ENCODE results near the gene MAB21L4. TPM values are rescaled to one million over a fixed set of nuclear protein-coding genes. Genes with fewer than 3 reads are reported as not detected.

MAB21L4 gene
- total RNA-seq, 1 donor from 2014 or later: not detected

DNA sequence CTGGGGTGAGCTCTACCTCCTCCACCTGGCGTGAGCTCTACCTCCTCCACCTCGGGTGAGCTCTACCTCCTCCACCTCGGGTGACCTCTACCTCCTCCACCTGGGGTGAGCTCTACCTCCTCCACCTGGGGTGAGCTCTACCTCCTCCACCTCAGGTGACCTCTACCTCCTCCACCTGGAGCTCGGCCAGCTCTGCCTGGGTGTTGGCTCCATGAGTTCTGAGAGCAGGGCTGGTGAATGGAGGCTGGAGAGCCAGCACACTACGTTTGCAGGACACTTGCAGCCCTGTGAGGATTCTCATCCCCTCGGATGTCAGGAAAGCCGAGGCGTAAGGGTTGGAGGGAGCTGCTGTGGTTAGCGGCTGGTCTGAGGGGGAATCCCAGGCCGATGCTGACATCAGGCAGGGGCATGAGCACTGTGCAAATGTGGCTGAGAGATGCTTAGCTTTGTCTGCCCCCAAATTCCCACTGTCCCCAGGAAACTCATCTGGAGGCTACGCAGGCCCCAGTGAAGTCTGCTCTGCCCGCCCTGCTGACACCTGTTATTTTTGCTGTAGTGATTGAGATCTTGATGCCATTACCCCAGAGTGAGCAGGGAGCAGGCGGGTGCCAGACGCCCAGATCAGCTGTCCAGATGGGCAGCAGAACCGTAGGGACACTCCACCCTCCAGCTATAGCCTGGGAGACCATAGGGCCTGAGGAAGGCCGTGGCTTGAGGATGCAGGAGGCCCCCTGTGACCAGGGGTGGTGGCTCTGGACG is 13.4 kb upstream of the MAB21L4 start:
- Mint-ChIP-seq H3K27me3 (ENCODE audit: unreplicated experiment) (peaks cover 15% of the 10 kb centered on the region), H3K4me3 (ENCODE audit: unreplicated experiment) (no peak overlapping the region), H3K36me3 (ENCODE audit: unreplicated experiment) (no peaks in the 10 kb centered on the region), H3K27ac (ENCODE audit: unreplicated experiment) (no peak overlapping the region), H3K4me1 (ENCODE audit: unreplicated experiment) (peaks cover 4% of the 10 kb centered on the region), H3K9me3 (ENCODE audit: unreplicated experiment) (no peaks in the 10 kb centered on the region)
- no peak for DNase-seq (ENCODE audit: extremely low spot score, unreplicated experiment)
- TF ChIP-seq, protein P1, sequence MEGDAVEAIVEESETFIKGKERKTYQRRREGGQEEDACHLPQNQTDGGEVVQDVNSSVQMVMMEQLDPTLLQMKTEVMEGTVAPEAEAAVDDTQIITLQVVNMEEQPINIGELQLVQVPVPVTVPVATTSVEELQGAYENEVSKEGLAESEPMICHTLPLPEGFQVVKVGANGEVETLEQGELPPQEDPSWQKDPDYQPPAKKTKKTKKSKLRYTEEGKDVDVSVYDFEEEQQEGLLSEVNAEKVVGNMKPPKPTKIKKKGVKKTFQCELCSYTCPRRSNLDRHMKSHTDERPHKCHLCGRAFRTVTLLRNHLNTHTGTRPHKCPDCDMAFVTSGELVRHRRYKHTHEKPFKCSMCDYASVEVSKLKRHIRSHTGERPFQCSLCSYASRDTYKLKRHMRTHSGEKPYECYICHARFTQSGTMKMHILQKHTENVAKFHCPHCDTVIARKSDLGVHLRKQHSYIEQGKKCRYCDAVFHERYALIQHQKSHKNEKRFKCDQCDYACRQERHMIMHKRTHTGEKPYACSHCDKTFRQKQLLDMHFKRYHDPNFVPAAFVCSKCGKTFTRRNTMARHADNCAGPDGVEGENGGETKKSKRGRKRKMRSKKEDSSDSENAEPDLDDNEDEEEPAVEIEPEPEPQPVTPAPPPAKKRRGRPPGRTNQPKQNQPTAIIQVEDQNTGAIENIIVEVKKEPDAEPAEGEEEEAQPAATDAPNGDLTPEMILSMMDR (IDR thresholded peaks at IDR 0.05): no peak

DNA sequence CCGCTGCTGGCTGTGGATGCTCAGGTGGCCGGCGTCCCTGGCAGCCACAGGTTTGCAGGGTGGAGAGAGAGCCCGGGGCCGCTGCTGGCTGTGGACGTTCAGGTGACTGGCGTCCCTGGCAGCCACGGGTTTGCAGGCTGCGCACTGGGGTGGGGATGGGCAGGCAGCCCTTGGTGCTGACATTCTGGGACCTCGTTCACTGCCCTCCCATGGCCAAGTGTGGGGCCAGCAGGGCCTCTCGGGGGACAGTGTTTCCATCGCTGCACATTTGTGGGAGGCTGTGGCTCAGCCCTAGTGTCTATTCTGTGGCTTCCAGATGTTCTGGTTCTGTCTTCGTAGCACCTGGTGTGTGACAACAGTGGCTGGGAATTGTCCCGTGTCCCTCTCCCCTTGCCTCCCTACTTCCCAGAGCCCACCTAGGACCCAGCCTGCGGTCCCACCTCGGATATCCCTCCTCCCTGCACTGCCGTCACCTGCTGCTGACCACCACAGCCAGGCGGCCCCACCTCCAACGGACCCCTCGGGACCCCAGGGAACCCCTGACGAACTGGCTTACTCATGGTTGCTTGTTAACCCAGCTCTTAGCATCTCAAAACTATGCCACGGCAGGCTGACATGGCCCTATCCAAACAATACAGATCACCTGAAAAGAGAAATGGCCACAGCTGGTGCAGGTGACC is 11.1 kb upstream of the MAB21L4 start:
- peaks cover 18% of the 10 kb centered on the region for H3K27me3 Mint-ChIP-seq (ENCODE audit: unreplicated experiment)
- no peak overlapping the region for H3K27ac Mint-ChIP-seq (ENCODE audit: unreplicated experiment)
- TF ChIP-seq, protein P1 (IDR thresholded peaks at IDR 0.05): no peak

DNA sequence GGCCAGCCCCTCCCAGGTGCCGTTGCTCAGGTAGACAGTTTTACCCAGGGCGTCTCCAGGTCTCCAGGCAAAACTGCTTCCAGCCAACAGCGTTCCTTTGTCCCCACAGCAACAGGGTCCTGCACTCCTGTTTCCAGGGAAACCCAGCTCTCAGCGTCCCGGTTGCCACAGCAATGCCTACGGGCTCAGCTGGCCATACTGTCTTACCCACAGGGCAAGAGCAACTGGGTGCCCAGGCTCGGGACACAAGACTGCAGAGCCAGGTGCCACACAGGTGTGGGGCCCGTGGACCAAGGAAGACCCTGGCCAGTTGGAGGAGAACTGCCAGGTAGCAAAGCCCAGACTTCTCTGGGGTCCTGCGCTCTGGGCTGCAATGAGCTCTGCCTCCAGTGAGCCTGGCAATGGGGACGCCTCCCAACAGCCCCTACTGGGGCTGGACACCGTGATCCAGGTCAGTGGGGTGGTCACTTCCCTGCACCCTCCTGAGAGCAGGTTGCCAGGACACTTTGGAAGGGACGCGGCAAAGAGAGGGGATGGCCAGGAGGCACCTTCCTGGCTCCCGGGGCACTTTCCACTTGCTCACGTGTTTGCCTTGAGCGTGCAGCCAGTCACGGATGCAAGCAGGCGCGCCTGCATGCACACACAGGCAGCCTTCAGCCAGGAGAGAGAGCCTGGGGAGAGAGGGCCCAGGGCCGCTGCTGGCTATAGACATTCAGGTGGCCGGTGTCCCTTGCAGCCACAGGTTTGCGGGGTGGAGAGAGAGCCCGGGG is 10.4 kb upstream of the MAB21L4 start, which contains the start of gene CROCC2:
CROCC2 (plus strand) TSS at position 196 of the 770 bp plus-strand sequence; CDS start at position 374, 178 bp downstream.
- DNase-seq (ENCODE audit: extremely low spot score, unreplicated experiment): no peak
- no peaks in the 10 kb centered on the region for H3K4me1 Mint-ChIP-seq (ENCODE audit: unreplicated experiment)
- H3K27ac Mint-ChIP-seq (ENCODE audit: unreplicated experiment): no peak within 1 kb of the TSS
- H3K9me3 Mint-ChIP-seq (ENCODE audit: unreplicated experiment): no peaks in the 10 kb centered on the region
- H3K36me3 Mint-ChIP-seq (ENCODE audit: unreplicated experiment): no peaks in the 10 kb centered on the region
- H3K27me3 Mint-ChIP-seq (ENCODE audit: unreplicated experiment): peaks cover 12% of the 10 kb centered on the region
- TF ChIP-seq, protein P1 (IDR thresholded peaks at IDR 0.05): no peak
- H3K4me3 Mint-ChIP-seq (ENCODE audit: unreplicated experiment): no peak within 1 kb of the TSS

More for the DNA sequence above, 11.1 kb upstream of the MAB21L4 start:
- no peak overlapping the region for H3K4me3 Mint-ChIP-seq (ENCODE audit: unreplicated experiment)
- H3K9me3 Mint-ChIP-seq (ENCODE audit: unreplicated experiment): no peaks in the 10 kb centered on the region
- DNase-seq (ENCODE audit: extremely low spot score, unreplicated experiment): no peak
- no peaks in the 10 kb centered on the region for H3K4me1 Mint-ChIP-seq (ENCODE audit: unreplicated experiment)
- no peaks in the 10 kb centered on the region for H3K36me3 Mint-ChIP-seq (ENCODE audit: unreplicated experiment)

DNA sequence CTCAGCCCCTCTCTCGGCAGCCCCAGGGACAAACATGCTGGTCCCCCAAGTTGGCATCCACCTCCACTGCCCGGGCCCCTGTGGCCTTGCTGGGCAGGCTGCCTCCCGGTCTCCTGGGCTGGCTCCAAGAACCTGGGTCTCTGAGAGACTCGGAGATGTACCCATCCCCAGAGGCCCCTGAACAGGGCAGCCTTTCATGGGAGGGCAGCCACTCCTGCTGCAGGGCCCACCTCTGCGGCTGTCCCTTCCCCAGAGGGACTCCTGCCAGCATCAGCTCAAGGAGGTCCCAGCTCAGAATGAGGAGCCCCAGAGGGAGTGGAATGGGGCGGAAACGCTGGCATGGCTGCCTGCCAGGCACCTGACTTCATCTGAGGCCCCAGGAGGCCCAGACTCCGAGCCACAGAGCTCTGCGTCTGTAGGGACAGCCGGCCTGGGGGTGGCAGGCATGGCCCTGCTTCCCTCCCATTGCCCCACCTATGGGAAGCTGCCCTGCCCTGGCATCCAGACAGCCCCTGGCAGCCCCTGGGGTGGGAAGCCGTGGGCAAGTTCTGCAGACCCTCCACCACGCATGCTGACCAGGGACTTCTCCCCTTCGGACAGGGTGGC is 9.3 kb upstream of the MAB21L4 start:
- peaks cover 16% of the 10 kb centered on the region for H3K27me3 Mint-ChIP-seq (ENCODE audit: unreplicated experiment)
- TF ChIP-seq, protein P1 (IDR thresholded peaks at IDR 0.05): no peak
- H3K27ac Mint-ChIP-seq (ENCODE audit: unreplicated experiment): no peak overlapping the region
- H3K9me3 Mint-ChIP-seq (ENCODE audit: unreplicated experiment): peaks cover 6% of the 10 kb centered on the region
- H3K36me3 Mint-ChIP-seq (ENCODE audit: unreplicated experiment): no peaks in the 10 kb centered on the region
- DNase-seq (ENCODE audit: extremely low spot score, unreplicated experiment): no peak
- no peaks in the 10 kb centered on the region for H3K4me1 Mint-ChIP-seq (ENCODE audit: unreplicated experiment)
- no peak overlapping the region for H3K4me3 Mint-ChIP-seq (ENCODE audit: unreplicated experiment)

All from osteocyte (in vitro differentiated cells).